OCI-LY7 (cell line): ENCODE results near the gene CDC42EP1.
"Not testable (repeated sequence)": the region's sequence is repeated elsewhere in the genome, so short reads cannot be mapped to it uniquely, and the experiment has no call there.

Source experiments
- EZH2phosphoT487 ChIP-seq: fragments of 200-600 bp; sonication (generic); IDR thresholded peaks from 2 replicates; pipeline ENCODE4 v1.6.1; 2018; ENCODE audit warnings: low read depth, borderline replicate concordance, mild to moderate bottlenecking, mixed run types, antibody characterized with exemption, low read length, moderate library complexity, mixed read lengths
- TF ChIP-seq, protein P1 (sequence below): fragments of 200-600 bp; sonication (generic); conservative IDR thresholded peaks from 2 replicates; pipeline ENCODE4 v1.5.1; 2014; ENCODE audit warnings: mild to moderate bottlenecking, antibody characterized with exemption, low read length, moderate library complexity, mixed read lengths

- not testable (repeated sequence) for TF ChIP-seq EZH2phosphoT487
- TF ChIP-seq, protein P1, sequence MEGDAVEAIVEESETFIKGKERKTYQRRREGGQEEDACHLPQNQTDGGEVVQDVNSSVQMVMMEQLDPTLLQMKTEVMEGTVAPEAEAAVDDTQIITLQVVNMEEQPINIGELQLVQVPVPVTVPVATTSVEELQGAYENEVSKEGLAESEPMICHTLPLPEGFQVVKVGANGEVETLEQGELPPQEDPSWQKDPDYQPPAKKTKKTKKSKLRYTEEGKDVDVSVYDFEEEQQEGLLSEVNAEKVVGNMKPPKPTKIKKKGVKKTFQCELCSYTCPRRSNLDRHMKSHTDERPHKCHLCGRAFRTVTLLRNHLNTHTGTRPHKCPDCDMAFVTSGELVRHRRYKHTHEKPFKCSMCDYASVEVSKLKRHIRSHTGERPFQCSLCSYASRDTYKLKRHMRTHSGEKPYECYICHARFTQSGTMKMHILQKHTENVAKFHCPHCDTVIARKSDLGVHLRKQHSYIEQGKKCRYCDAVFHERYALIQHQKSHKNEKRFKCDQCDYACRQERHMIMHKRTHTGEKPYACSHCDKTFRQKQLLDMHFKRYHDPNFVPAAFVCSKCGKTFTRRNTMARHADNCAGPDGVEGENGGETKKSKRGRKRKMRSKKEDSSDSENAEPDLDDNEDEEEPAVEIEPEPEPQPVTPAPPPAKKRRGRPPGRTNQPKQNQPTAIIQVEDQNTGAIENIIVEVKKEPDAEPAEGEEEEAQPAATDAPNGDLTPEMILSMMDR = not testable (repeated sequence)
Measured at GRCh38 chr22:37542416-37542815, 17.9 kb upstream of the CDC42EP1 start.
